ENCODE results near the gene MMP1.

The MMP1 gene

DNA sequence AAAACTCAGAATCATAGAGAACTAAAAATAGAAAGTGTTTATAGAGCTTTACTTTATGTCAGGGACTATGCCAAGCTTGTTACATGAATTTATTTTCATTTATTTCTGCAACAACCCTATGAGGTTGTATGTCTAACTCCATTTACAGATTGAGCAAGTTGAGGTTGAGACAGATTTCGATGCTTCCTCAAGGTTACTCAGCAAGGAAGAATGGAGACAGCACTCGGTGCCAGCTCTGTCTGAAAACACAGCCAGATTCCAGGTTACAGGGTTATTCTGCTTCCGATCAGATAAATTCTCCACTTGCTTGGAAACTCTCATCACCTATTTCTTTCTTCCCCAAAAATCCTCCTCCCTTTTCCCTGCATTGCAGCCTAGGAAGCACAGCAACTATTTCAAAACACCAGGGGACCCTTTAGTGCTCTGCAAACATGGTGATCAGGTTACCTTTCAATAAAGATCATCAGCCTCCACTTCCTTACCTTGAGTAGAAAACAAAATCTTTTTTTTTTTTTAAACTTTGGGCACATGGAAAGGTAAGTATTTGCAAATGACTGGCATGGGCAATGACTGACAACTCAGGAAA, 38.4 kb upstream of the MMP1 start:
- H3K27ac ChIP-seq, result no peak overlapping the region
- TF ChIP-seq ZFX (IDR thresholded peaks at IDR 0.05; ENCODE audit: borderline replicate concordance) (no peak), CTCF (IDR thresholded peaks at IDR 0.05) (no peak)

DNA sequence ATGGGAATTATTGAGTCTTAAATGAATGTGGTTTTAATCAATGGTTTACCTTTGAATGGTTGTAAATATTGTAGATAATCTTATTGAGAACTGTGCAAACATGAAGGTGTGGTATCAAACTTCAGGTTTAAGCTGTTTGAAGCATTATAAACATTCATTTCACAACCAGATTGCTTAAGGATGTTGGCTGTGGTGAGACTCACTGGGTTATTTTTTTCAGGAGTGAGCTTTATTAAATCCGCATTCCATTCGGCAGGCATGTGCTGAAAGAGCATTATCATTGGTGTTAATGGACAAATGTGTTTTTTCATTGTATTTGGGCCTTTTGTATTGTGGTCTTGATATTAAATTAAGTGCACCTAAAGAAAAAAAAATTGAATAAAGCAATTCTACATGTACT, 35.8 kb upstream of the MMP1 start:
- H3K27ac ChIP-seq, result no peak overlapping the region
- TF ChIP-seq ZFX (IDR thresholded peaks at IDR 0.05; ENCODE audit: borderline replicate concordance) (no peak), CTCF (IDR thresholded peaks at IDR 0.05) (no peak)

GRCh38 chr11:102832612-102833011, 34.7 kb upstream of the MMP1 start:
- no peak overlapping the region for H3K27ac ChIP-seq
- TF ChIP-seq ZFX (IDR thresholded peaks at IDR 0.05; ENCODE audit: borderline replicate concordance) (no peak), CTCF (IDR thresholded peaks at IDR 0.05) (no peak)

DNA sequence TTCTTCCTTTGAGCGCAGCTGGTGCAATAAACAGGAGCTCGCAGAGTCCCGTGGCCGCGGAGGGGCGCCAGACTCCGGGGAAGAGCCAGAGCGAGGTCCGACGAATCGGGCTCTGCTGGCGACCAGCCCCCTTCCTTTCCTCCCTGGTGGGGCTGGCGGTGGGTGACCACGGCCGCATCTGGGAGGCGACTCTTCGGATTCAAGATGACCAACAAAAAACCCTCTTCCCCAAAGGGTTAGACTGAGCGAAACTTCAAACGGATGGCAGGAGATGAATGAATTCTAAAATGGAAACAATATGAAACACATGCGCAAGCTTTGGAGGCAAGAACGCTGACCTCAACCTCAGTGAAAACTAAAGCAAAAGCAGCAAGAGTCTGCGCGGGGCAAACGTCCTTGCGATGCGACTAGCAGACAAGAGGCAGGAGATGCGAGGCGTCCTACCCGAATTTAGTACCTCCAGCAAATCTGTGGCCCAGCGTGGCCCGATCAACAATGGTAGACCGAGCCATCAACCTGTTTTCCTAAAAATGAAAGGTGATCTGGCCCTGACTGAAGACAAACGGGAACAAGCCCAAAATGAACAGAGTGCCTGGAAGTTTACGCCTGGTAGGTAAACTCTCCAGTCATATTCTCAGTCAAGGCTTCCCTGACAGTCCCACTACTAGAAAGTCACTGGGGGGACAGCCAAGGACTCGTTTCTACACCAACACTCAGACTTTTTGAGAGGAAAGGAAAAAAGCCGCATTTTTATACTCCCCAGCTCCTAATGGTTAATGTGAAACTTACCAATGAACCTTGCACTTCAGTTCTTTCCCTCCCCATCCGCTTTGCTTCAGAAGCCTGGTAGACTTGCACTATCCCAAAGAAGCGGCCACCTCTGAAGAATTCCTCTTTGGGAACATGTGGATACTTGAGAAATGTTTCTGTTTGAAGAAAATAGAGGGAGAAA, 33.8 kb upstream of the MMP1 start:
- TF ChIP-seq CTCF (IDR thresholded peaks at IDR 0.05), result no peak
- no peak for TF ChIP-seq ZFX (IDR thresholded peaks at IDR 0.05; ENCODE audit: borderline replicate concordance)
- H3K27ac ChIP-seq, result no peak overlapping the region

- H3K27ac ChIP-seq, result no peak overlapping the region
- no peak for TF ChIP-seq CTCF (IDR thresholded peaks at IDR 0.05)
- no peak for TF ChIP-seq ZFX (IDR thresholded peaks at IDR 0.05; ENCODE audit: borderline replicate concordance)
Observed at GRCh38 chr11:102831128-102831488, 33.1 kb upstream of the MMP1 start.

GRCh38 chr11:102830001-102830727, 32.2 kb upstream of the MMP1 start:
- no peak for TF ChIP-seq ZFX (IDR thresholded peaks at IDR 0.05; ENCODE audit: borderline replicate concordance)
- no peak for TF ChIP-seq CTCF (IDR thresholded peaks at IDR 0.05)
- H3K27ac ChIP-seq, result no peak overlapping the region
